B cell (primary cell): ENCODE data around the gene ADA. TPM values are rescaled to one million over a fixed set of nuclear protein-coding genes. Genes with fewer than 3 reads are reported as not detected.

Experiments used
- ATAC-seq: fragments of 200-7000 bp; cut with Tn5 transposase; one replicate; pipeline ENCODE4 v1.10.0; 2021; ENCODE audit warnings: low read depth, mild to moderate bottlenecking, moderate number of reproducible peaks, moderate library complexity
- CTCF ChIA-PET: fragments of 350-600 bp; sonication (Branson Sonifier 250); formaldehyde crosslinking; loops from one replicate; lab custom pipeline; 2021; ENCODE audit warnings: antibody characterized with exemption, inconsistent platforms; lab: Charles Lee
- POLR2A ChIA-PET: fragments of 350-600 bp; sonication (Branson Sonifier 250); formaldehyde crosslinking; loops from one replicate; lab custom pipeline; 2021; ENCODE audit warnings: antibody characterized with exemption; lab: Charles Lee
- DNase-seq: peaks from one replicate; pipeline ENCODE4 v3.0.0; 2013
- H2AFZ ChIP-seq: 2 replicates; pipeline ENCODE4 v1.6.1; 2012; ENCODE audit warnings: mild to moderate bottlenecking, low read depth, low read length; ENCODE audit not compliant: insufficient read depth, poor library complexity, severe bottlenecking
- H3K27ac ChIP-seq, 2 donors: 1 replicate in 1 of 2; 2 replicates in 1 of 2; pipeline ENCODE4 v1.5.1; 2012 to 2013; ENCODE audit warnings: low read length in 2 of 2, mild to moderate bottlenecking in 2 of 2, moderate library complexity in 1 of 2
- H3K27me3 ChIP-seq, 4 experiments: fragments of 200-600 bp in 1 of 4; sonication (generic) in 1 of 4; replicated peaks in 1 of 4; 1 replicate in 2 of 4; 2 replicates in 2 of 4; pipeline versions ENCODE4 v1.6.1 to v1.7.0; 2013 to 2016; ENCODE audit warnings: low read length in 3 of 4, mild to moderate bottlenecking in 2 of 4, mixed read lengths in 1 of 4, moderate library complexity in 1 of 4; ENCODE audit not compliant: insufficient read depth in 4 of 4, control insufficient read depth in 3 of 4; ENCODE audit errors: control extremely low read depth in 1 of 4
- H3K36me3 ChIP-seq, 2 experiments: replicated peaks in 1 of 2; 1 replicate in 1 of 2; 2 replicates in 1 of 2; pipeline versions ENCODE4 v1.6.1 to v1.7.1; 2013; ENCODE audit warnings: low read length in 1 of 2; ENCODE audit not compliant: insufficient read depth in 2 of 2, control insufficient read depth in 1 of 2; ENCODE audit errors: control extremely low read depth in 1 of 2, extremely low read depth in 1 of 2
- H3K4me1 ChIP-seq, 2 donors: fragments of 200-600 bp in 1 of 2; sonication (generic) in 1 of 2; 1 replicate in 1 of 2; 2 replicates in 1 of 2; pipeline versions ENCODE4 v1.5.1 to v1.6.1; 2013 to 2017; ENCODE audit warnings: low read length in 2 of 2; ENCODE audit not compliant: control insufficient read depth in 2 of 2, insufficient read depth in 2 of 2
- H3K4me2 ChIP-seq: replicated peaks from 2 replicates; pipeline ENCODE3; 2012; ENCODE audit warnings: mild to moderate bottlenecking, low read depth, low read length; ENCODE audit not compliant: poor library complexity, severe bottlenecking
- H3K4me3 ChIP-seq, 5 experiments: fragments of 200-600 bp in 1 of 5; sonication (generic) in 1 of 5; 1 replicate in 3 of 5; 2 replicates in 2 of 5; pipeline versions ENCODE4 v1.5.1 to v1.7.0; 2011 to 2016; ENCODE audit warnings: low read length in 4 of 5, mild to moderate bottlenecking in 4 of 5, low read depth in 2 of 5, control low read depth in 1 of 5, moderate library complexity in 1 of 5; ENCODE audit not compliant: insufficient read depth in 1 of 5; ENCODE audit errors: control extremely low read depth in 1 of 5, extremely low read depth in 1 of 5
- H3K79me2 ChIP-seq: fragments of 200-600 bp; sonication (generic); one replicate; pipeline ENCODE4 v1.6.0; 2016; ENCODE audit warnings: low read length; ENCODE audit not compliant: control insufficient read depth, insufficient read depth
- H3K9ac ChIP-seq: fragments of 200-600 bp; sonication (generic); 2 replicates; pipeline ENCODE4 v1.6.1; 2017; ENCODE audit warnings: mild to moderate bottlenecking, low read length, moderate library complexity
- H3K9me3 ChIP-seq, 3 donors: one replicate each; pipeline versions ENCODE4 v1.6.1 to v1.7.1; 2013; ENCODE audit warnings: low read length in 2 of 3; ENCODE audit not compliant: control insufficient read depth in 2 of 3, insufficient read depth in 1 of 3; ENCODE audit errors: control extremely low read depth in 1 of 3
- H4K20me1 ChIP-seq: 2 replicates; pipeline ENCODE4 v1.6.0; 2012; ENCODE audit warnings: mild to moderate bottlenecking, low read length; ENCODE audit not compliant: insufficient read depth, control insufficient read depth, poor library complexity, severe bottlenecking
- H3K27ac Mint-ChIP-seq: one replicate; pipeline ENCODE4 v1.8.0; 2021; ENCODE audit warnings: mixed read lengths
- H3K27me3 Mint-ChIP-seq: one replicate; pipeline ENCODE4 v1.8.0; 2021; ENCODE audit warnings: mixed read lengths
- H3K4me1 Mint-ChIP-seq: one replicate; pipeline ENCODE4 v1.8.0; 2021; ENCODE audit warnings: mixed read lengths
- H3K4me3 Mint-ChIP-seq: one replicate; pipeline ENCODE4 v1.8.0; 2021; ENCODE audit warnings: mixed read lengths
- H3K9me3 Mint-ChIP-seq: one replicate; pipeline ENCODE4 v1.8.0; 2022; ENCODE audit warnings: mixed read lengths; ENCODE audit not compliant: insufficient read depth
- EZH2 ChIP-seq: IDR thresholded peaks from 2 replicates; pipeline ENCODE4 v1.6.1; 2012; ENCODE audit warnings: borderline replicate concordance, low read depth, mild to moderate bottlenecking, moderate library complexity, low read length; ENCODE audit not compliant: insufficient read depth, poor library complexity, severe bottlenecking
- WGBS: methylation state at CpG from one replicate; pipeline ENCODE4 v1.1.5; 2013; ENCODE audit warnings: missing lambda C conversion rate; ENCODE audit not compliant: insufficient coverage; 5-methylcytosine and 5-hydroxymethylcytosine counted together
- intact Hi-C: fragments of 100-400 bp; cut with micrococcal nuclease; formaldehyde crosslinking; loops from one replicate; pipeline ENCODE4 v1.10.0; 2022
- polyA plus RNA-seq: library from polyadenylated mRNA; depleted of rRNA; stranded (reverse); fragments of >200 nt; gene quantifications from 2 replicates; pipeline ENCODE4 v1.2.3, GENCODE V29; 2012
- total RNA-seq, 2 donors: library from RNA; stranded (reverse); fragments of 120-200 nt in 1 of 2; gene quantifications; 1 replicate in 1 of 2; 2 replicates in 1 of 2; pipeline versions ENCODE4 v1.2.3 to v1.2.4, GENCODE V29; 2013 to 2022
- TF ChIP-seq, protein P1 (sequence below): fragments of 200-600 bp; IDR thresholded peaks from one replicate; pipeline ENCODE4 v1.8.0; 2022; ENCODE audit warnings: antibody characterized with exemption, mild to moderate bottlenecking

Gene ADA
- total and polyA plus RNA-seq, 2 donors (not counting 1 experiment from before 2014, with no cell fraction given), result 10.0 to 34.2 TPM

DNA sequence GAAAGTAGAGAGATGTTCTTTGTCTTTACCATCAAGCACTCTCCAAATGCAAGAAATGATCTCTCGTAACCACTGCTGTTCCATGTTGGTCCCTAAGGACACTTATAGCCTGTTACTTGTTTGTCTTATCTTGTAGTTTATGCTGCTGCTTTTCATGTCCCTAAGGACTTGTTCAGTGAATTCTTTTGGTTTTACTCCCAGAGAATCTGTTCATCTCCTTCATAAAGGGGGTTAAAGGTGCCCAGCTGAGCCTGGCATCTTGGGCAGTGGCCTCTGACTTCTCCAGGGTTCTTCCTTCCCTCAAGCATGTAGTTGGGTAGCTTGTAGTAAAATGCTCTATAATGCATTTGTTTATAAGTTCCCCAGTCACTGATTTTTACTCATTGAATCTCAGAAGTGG, 70.0 kb downstream of the ADA start:
- peak overlapping the region in 4 of 5 experiments; percentile 57 to 94 (median 69) for H3K4me3 ChIP-seq
- no peaks in the 10 kb centered on the region for H3K27me3 ChIP-seq
- H3K4me1 ChIP-seq, result peaks cover 65 to 78% of the 10 kb centered on the region in 2 donors
- H3K27me3 Mint-ChIP-seq, result no peaks in the 10 kb centered on the region
- ChIA-PET POLR2A (interaction anchor here (0.7 to 3.0 kb wide), 4 partner anchors 14 to 46 kb away, joined by 4 to 9 read pairs (median 5); no protein-coding TSS in a partner anchor), CTCF (interaction anchor here (0.9 to 24.0 kb wide), 5 partner anchors 9 to 23 kb away, joined by 3 to 772 read pairs (median 8); no protein-coding TSS in a partner anchor)
- H3K9me3 Mint-ChIP-seq, result no peaks in the 10 kb centered on the region
- H3K4me1 Mint-ChIP-seq, result peaks cover 83% of the 10 kb centered on the region
- no peaks in the 10 kb centered on the region for H3K9me3 ChIP-seq
- peak overlapping the region; percentile 91 for H3K27ac Mint-ChIP-seq
- no CpG with 5 or more reads among the region's 1 CpG for WGBS
- H3K79me2 ChIP-seq, result peaks cover 76% of the 10 kb centered on the region
- no peak for ATAC-seq
- peak overlapping the region; percentile 92 for H3K4me3 Mint-ChIP-seq
- peak overlapping the region; percentile 85 for H3K9ac ChIP-seq
- H4K20me1 ChIP-seq, result no peaks in the 10 kb centered on the region
- H3K27ac ChIP-seq, result peak overlapping the region; percentile 85 to 89
- TF ChIP-seq, protein P1, sequence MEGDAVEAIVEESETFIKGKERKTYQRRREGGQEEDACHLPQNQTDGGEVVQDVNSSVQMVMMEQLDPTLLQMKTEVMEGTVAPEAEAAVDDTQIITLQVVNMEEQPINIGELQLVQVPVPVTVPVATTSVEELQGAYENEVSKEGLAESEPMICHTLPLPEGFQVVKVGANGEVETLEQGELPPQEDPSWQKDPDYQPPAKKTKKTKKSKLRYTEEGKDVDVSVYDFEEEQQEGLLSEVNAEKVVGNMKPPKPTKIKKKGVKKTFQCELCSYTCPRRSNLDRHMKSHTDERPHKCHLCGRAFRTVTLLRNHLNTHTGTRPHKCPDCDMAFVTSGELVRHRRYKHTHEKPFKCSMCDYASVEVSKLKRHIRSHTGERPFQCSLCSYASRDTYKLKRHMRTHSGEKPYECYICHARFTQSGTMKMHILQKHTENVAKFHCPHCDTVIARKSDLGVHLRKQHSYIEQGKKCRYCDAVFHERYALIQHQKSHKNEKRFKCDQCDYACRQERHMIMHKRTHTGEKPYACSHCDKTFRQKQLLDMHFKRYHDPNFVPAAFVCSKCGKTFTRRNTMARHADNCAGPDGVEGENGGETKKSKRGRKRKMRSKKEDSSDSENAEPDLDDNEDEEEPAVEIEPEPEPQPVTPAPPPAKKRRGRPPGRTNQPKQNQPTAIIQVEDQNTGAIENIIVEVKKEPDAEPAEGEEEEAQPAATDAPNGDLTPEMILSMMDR, result no peak
- no peak for TF ChIP-seq EZH2
- H3K36me3 ChIP-seq, result no peaks in the 10 kb centered on the region
- peak overlapping the region; percentile 68 for H2AFZ ChIP-seq
- DNase-seq, result no peak
- intact Hi-C loops, result loop anchor here (10.0 kb wide), 2 partner anchors 367 to 383 kb away; partner anchors contain the start of genes OSER1, STK4 and TOMM34
- peak overlapping the region; percentile 74 for H3K4me2 ChIP-seq
